ENCODE measurements around the gene LHPP. TPM values are rescaled to one million over a fixed set of nuclear protein-coding genes. Genes with fewer than 3 reads are reported as not detected.

LHPP gene
- total RNA-seq, 2 donors from 2014 or later: 4.9 to 9.9 TPM

- Histone ChIP-seq H3K36me3 (replicated peaks in 1 of 2; ENCODE audit: insufficient read depth in 1 of 2, low read depth in 2 of 2) (no peaks in the 10 kb centered on the region), H3K4me1 (no peaks in the 10 kb centered on the region), H3K27ac (no peak overlapping the region), H3K27me3 (no peaks in the 10 kb centered on the region), H3K4me3 (no peak overlapping the region), H3K9me3 (no peaks in the 10 kb centered on the region)
- 79 to 80% methylated on average over 13 of the region's 13 CpGs for WGBS, 2 donors
- DNase-seq: peak in 1 of 4 donors; percentile 1
- TF ChIP-seq POLR2A (IDR thresholded peaks at IDR 0.05) (no peak), CTCF (IDR thresholded peaks at IDR 0.05) (no peak)
- intact Hi-C loops (cut with DNase I): no loop called here
- no peak for ATAC-seq
Observed at GRCh38 chr10:124515244-124515970, 53.8 kb downstream of the LHPP start.

- Histone ChIP-seq H3K9me3 (no peaks in the 10 kb centered on the region), H3K36me3 (replicated peaks in 1 of 2; ENCODE audit: insufficient read depth in 1 of 2, low read depth in 2 of 2) (no peaks in the 10 kb centered on the region), H3K27ac (no peak overlapping the region), H3K27me3 (no peaks in the 10 kb centered on the region), H3K4me1 (no peaks in the 10 kb centered on the region), H3K4me3 (no peak overlapping the region)
- WGBS, 2 donors: 90 to 93% methylated on average over 7 to 9 of the region's 9 CpGs
- DNase-seq (no peak), ATAC-seq (no peak)
- intact Hi-C loops (cut with DNase I): no loop called here
- TF ChIP-seq CTCF (IDR thresholded peaks at IDR 0.05): no peak
- TF ChIP-seq POLR2A (IDR thresholded peaks at IDR 0.05): no peak
Observed at GRCh38 chr10:124516181-124516580, 54.6 kb downstream of the LHPP start.

- DNase-seq (no peak), ATAC-seq (no peak)
- intact Hi-C loops (cut with DNase I): no loop called here
- H3K4me3 ChIP-seq: no peak overlapping the region
- TF ChIP-seq POLR2A (IDR thresholded peaks at IDR 0.05) (no peak), CTCF (IDR thresholded peaks at IDR 0.05) (no peak)
- no peaks in the 10 kb centered on the region for H3K9me3 ChIP-seq
- no peak overlapping the region for H3K27ac ChIP-seq
- H3K4me1 ChIP-seq: peaks cover 3% of the 10 kb centered on the region
- no peaks in the 10 kb centered on the region for H3K36me3 ChIP-seq (replicated peaks in 1 of 2; ENCODE audit: insufficient read depth in 1 of 2, low read depth in 2 of 2)
- WGBS, 2 donors: 57% methylated on average over 21 of the region's 21 CpGs
- no peaks in the 10 kb centered on the region for H3K27me3 ChIP-seq
Observed at GRCh38 chr10:124516746-124517397, 55.2 kb downstream of the LHPP start.

GRCh38 chr10:124517461-124517860 lies 55.8 kb downstream of the LHPP start:
- H3K4me3 ChIP-seq: no peak overlapping the region
- no peak overlapping the region for H3K27ac ChIP-seq
- H3K36me3 ChIP-seq (replicated peaks in 1 of 2; ENCODE audit: insufficient read depth in 1 of 2, low read depth in 2 of 2): no peaks in the 10 kb centered on the region
- 76 to 92% methylated on average over 6 of the region's 6 CpGs for WGBS, 2 donors
- H3K27me3 ChIP-seq: no peaks in the 10 kb centered on the region
- TF ChIP-seq POLR2A (IDR thresholded peaks at IDR 0.05): no peak
- no peak for TF ChIP-seq CTCF (IDR thresholded peaks at IDR 0.05)
- DNase-seq (peak in 1 of 4 donors; percentile 3), ATAC-seq (no peak)
- H3K4me1 ChIP-seq: peaks cover 9% of the 10 kb centered on the region
- intact Hi-C loops (cut with DNase I): no loop called here
- no peaks in the 10 kb centered on the region for H3K9me3 ChIP-seq
